Osteocyte (in vitro differentiated cells): ENCODE measurements around the gene PPP3R1. TPM values are rescaled to one million over a fixed set of nuclear protein-coding genes. Genes with fewer than 3 reads are reported as not detected.

Source experiments
- DNase-seq: peaks from one replicate; pipeline ENCODE4 v3.0.0; 2021; ENCODE audit warnings: mixed read lengths; ENCODE audit not compliant: unreplicated experiment; ENCODE audit errors: extremely low spot score
- H3K27ac Mint-ChIP-seq: one replicate; pipeline ENCODE4 v1.8.0; 2021; ENCODE audit warnings: mild to moderate bottlenecking, mixed read lengths; ENCODE audit not compliant: unreplicated experiment
- H3K27me3 Mint-ChIP-seq: one replicate; pipeline ENCODE4 v1.8.0; 2021; ENCODE audit warnings: mixed read lengths; ENCODE audit not compliant: unreplicated experiment
- H3K36me3 Mint-ChIP-seq: one replicate; pipeline ENCODE4 v1.8.0; 2021; ENCODE audit warnings: mixed read lengths; ENCODE audit not compliant: unreplicated experiment
- H3K4me1 Mint-ChIP-seq: one replicate; pipeline ENCODE4 v1.8.0; 2021; ENCODE audit warnings: mixed read lengths; ENCODE audit not compliant: unreplicated experiment
- H3K4me3 Mint-ChIP-seq: one replicate; pipeline ENCODE4 v1.8.0; 2021; ENCODE audit warnings: mild to moderate bottlenecking, moderate library complexity, mixed read lengths; ENCODE audit not compliant: unreplicated experiment
- H3K9me3 Mint-ChIP-seq: one replicate; pipeline ENCODE4 v1.8.0; 2021; ENCODE audit warnings: mixed read lengths; ENCODE audit not compliant: unreplicated experiment
- total RNA-seq: library from RNA; stranded (reverse); gene quantifications from 2 replicates; pipeline ENCODE4 v1.2.1, GENCODE V29; 2021
- TF ChIP-seq, protein P1 (sequence below): fragments of 200-600 bp; sonication (generic); IDR thresholded peaks from 2 replicates; pipeline ENCODE4 v1.5.0; 2021; ENCODE audit warnings: antibody characterized with exemption, mild to moderate bottlenecking, moderate library complexity

The PPP3R1 gene
- total RNA-seq, 1 donor from 2014 or later = 68.4 TPM

DNA sequence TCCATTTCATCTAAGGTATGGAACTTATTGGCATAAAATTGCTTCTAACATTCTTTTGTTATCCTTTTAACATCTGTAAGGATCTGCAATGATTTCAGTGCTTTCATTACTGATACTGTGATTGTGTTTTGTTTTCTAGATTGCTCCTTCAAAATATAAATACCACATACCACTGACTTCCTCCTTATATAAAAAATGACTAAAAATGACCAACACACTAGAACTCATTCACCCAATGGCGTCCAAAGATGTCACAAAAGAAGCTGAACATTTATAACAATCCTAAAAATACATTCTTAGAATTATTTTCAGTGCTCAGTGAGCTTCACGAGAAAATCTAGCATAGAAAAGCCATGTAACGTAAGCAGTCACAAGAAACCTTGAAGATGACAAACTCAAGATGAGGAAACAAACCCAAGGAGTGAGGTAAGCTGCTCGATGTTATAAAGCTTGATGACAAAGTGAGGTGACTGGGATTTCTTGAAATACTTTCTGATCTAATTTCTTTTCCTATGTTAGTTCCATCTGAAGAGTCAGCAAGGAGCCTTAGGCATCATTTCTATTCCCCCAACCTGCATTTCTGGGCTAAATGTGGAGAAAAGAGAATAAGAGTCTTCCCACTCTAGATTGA, 52.1 kb downstream of the PPP3R1 start:
- Mint-ChIP-seq H3K9me3 (no peaks in the 10 kb centered on the region), H3K4me3 (no peak overlapping the region), H3K27ac (no peak overlapping the region), H3K27me3 (no peaks in the 10 kb centered on the region), H3K4me1 (peaks cover 12% of the 10 kb centered on the region), H3K36me3 (peaks cover 4% of the 10 kb centered on the region)
- DNase-seq = no peak
- TF ChIP-seq, protein P1, sequence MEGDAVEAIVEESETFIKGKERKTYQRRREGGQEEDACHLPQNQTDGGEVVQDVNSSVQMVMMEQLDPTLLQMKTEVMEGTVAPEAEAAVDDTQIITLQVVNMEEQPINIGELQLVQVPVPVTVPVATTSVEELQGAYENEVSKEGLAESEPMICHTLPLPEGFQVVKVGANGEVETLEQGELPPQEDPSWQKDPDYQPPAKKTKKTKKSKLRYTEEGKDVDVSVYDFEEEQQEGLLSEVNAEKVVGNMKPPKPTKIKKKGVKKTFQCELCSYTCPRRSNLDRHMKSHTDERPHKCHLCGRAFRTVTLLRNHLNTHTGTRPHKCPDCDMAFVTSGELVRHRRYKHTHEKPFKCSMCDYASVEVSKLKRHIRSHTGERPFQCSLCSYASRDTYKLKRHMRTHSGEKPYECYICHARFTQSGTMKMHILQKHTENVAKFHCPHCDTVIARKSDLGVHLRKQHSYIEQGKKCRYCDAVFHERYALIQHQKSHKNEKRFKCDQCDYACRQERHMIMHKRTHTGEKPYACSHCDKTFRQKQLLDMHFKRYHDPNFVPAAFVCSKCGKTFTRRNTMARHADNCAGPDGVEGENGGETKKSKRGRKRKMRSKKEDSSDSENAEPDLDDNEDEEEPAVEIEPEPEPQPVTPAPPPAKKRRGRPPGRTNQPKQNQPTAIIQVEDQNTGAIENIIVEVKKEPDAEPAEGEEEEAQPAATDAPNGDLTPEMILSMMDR = no peak

GRCh38 chr2:68196120-68196716, 56.1 kb downstream of the PPP3R1 start:
- Mint-ChIP-seq H3K27me3 (no peaks in the 10 kb centered on the region), H3K4me1 (peaks cover 38% of the 10 kb centered on the region), H3K4me3 (no peak overlapping the region), H3K9me3 (no peaks in the 10 kb centered on the region), H3K27ac (peak overlapping the region; percentile 28), H3K36me3 (no peaks in the 10 kb centered on the region)
- DNase-seq = no peak
- TF ChIP-seq, protein P1 = peak; percentile 61

DNA sequence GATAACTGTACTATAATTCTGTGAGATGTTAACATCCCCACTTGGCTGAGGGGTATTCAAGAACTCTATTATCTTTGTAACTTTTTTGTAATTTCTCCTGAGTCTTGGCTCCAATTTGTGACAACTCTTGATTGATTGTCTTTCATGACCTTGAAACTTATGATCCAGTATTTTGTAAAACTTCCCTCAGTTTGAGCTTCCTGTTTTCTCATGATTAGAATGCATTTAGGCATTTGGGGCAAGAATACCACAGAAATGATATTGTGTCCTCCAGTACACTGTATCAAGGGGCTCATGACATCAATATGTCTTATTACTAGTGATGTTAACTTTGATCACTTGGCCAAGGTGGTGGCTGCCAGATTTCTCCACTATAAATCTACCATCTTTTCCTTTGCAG, 57.2 kb downstream of the PPP3R1 start:
- no peaks in the 10 kb centered on the region for H3K27me3 Mint-ChIP-seq
- DNase-seq = no peak
- H3K4me1 Mint-ChIP-seq = peaks cover 47% of the 10 kb centered on the region
- H3K9me3 Mint-ChIP-seq = no peaks in the 10 kb centered on the region
- peak overlapping the region; percentile 74 for H3K27ac Mint-ChIP-seq
- TF ChIP-seq, protein P1 = no peak
- no peak overlapping the region for H3K4me3 Mint-ChIP-seq
- H3K36me3 Mint-ChIP-seq = no peaks in the 10 kb centered on the region

DNA sequence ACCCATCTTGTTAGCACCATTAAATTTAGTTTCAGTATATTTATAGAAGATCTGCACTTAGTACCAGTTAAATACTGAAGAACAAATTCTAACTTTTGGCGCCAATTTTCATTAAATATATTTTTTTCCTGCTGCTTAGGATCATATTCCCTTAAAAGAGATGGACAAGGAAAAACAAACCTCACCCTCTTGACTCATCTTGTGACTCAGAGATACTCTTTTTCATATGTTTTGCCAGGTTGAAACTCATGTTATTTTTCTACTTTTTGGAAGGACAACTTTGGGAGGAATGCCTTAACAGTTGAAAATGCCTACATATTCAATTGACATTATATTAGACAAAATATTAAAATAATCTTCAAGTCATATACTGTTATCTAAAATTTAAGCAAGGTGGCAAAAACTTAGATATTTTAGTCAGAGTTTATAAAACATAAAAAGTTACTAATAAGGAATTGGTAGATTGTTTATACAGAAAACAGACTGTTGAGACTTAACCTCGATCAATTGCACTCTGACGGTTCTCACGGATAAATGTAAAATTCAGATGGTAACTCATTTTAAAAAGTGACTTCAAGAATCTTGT, 58.5 kb downstream of the PPP3R1 start:
- no peaks in the 10 kb centered on the region for H3K36me3 Mint-ChIP-seq
- H3K27ac Mint-ChIP-seq = peak overlapping the region; percentile 74
- H3K9me3 Mint-ChIP-seq = no peaks in the 10 kb centered on the region
- H3K4me1 Mint-ChIP-seq = peaks cover 51% of the 10 kb centered on the region
- no peaks in the 10 kb centered on the region for H3K27me3 Mint-ChIP-seq
- TF ChIP-seq, protein P1 = no peak
- H3K4me3 Mint-ChIP-seq = no peak overlapping the region
- DNase-seq = no peak

DNA sequence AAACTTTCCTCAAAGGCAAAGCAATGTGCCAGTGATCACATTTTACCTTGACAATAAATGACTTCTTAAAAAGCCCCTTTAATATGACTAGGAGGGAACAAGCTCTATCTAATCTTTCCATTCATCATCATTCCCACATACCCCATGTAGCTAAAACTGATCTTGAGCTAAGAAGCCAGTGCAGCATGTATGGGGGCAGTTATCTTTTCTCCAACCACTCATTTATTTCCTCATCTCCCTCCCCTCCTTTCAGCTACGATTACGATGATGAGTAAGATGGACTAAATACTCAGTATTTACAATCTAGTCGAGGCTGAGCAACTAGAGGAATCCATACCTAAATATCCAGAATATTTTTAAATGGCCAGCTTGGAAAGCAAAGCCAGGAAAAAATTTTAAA, 59.2 kb downstream of the PPP3R1 start:
- Mint-ChIP-seq H3K36me3 (no peaks in the 10 kb centered on the region), H3K27ac (peak overlapping the region; percentile 74), H3K9me3 (no peaks in the 10 kb centered on the region), H3K4me1 (peaks cover 54% of the 10 kb centered on the region), H3K4me3 (no peak overlapping the region), H3K27me3 (no peaks in the 10 kb centered on the region)
- TF ChIP-seq, protein P1 = no peak
- no peak for DNase-seq
